Right forelimb (tissue), 1 donor: ENCODE data around the gene ATG16L1.

Source experiments
- DNase-seq: peaks from one replicate; pipeline ENCODE4 v3.0.0-alpha.2; 2018

Gene ATG16L1

DNA sequence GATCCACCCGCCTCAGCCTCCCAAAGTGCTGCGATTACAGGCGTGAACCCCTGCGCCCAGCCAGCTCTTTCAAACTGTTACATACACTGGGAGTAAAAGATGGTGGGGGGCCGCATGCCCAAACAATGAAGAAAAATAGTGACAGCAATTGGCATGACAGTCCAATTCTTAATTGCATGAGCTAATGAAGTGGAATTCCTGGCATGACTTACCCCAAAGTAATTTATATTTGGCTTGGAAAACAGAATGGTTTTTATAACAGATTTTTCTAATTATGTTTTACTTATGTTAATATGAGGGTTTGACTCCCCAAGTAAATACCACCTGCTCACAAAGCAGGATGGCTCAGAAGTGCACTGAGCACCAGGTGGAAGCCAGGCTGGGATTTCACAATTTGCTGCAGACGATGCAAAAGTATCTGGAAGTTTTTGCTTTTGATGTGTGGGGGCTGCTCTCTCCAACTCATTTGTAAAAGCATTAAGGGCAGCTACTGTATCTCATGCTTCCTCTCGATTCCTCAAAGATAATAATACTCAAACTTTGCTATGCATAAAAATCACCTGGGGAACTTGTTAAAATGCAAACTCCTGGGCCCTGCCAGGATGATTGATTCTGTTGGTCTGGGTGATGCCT, 24.0 kb upstream of the ATG16L1 start:
- DNase-seq, result no peak

DNA sequence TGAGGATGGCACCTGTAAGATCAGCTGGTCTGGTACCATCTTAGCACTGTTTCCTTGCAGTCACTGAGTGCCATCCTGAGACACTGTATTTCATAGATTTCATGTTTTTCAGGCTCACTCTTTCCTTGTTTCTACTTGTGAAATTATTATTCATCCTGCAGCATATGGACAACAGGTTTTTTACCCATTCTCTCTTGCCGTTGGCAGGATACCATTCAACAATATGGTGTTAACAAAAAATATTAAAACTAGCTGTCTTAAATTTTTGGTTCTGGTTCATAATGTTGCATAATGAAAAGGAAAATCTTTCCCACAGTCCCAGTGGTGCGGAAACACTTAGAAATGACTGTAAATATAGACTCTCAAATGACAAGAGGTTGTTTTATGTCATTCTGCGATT, 23.1 kb upstream of the ATG16L1 start:
- DNase-seq, result no peak

DNA sequence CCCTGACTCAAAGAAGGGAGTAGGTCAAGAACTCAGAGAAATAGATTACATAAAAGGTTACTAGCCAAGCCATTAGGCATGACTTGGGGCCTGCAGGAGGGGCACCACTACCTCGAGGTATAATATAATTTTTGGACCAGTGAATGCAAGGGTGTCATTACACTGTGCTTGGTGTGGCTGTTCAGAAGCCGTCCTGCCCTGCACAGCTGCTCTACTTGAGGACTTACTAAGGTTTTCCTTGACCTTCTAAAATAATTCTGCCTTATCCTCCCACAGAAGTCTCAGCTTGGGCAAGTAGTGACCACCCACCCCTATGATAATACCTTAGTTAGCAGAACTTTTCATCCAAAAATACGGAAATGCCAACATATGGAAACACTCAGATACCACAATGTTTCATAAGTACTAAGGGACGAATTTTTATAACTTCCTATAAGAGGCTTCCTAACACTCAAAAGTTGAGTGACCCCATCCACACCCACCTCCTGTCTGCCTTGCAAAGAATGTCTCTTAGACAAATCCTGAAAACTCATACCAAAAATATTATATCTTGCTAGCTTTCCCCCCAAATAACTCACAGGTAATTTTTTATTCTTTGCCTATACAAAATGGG, 17.7 kb upstream of the ATG16L1 start:
- no peak for DNase-seq

DNA sequence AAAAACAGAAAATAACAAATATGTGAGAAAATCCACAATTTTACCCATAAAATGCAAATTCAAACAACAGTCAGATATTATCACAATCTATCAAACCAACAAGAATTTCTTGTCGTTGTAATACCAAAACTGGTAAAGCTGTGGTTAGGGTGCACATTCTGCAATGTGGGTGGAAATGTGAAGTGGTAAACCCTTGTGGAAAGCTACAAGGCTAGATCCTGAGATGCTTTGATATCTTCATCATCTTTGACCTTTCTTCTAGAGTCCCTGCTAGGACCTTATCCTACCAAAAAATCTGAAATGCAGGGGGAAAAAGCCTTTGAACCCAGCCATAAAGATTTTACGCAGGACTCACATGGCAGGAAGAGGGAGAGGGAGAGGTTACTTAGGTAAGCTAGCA, 17.2 kb upstream of the ATG16L1 start:
- no peak for DNase-seq

DNA sequence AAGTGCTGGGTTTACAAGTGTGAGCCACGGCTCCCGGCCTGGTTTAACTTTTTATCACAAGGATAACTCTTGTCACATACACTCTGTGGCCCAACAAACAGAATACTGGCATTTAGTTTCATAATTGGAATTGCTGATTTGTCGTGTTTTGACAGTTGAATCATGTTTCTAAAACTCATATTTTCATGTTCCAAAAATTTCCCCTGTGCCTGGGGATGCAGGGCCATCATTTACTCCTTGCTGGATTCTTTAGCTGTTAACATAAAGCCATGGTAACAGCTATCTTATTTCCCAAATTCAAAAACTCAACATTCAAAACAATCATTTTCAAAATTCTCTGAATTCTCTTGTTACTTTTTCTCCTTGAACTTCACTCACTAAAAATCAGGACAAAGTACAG, 16.5 kb upstream of the ATG16L1 start:
- DNase-seq, result no peak

DNA sequence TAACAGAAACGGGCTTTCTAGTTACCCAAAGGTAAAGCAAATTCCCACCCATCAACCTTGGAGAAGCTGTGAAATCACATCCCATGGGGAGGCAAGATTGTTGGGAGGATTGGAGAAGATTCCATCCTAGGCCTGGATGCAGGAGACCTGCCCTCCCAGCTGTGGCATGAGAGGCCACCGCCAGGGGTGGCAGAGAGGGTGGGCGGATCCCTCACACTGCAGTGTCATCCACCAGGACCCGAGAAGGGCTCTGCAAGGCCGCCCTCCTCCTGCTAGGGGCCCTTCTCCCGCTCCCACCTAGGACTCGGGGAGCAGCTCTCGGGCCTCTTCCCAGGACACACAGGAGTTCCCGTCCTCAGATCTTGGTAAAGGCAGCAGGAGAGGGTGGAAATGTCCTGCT, 15.5 kb upstream of the ATG16L1 start:
- DNase-seq, result no peak

DNA sequence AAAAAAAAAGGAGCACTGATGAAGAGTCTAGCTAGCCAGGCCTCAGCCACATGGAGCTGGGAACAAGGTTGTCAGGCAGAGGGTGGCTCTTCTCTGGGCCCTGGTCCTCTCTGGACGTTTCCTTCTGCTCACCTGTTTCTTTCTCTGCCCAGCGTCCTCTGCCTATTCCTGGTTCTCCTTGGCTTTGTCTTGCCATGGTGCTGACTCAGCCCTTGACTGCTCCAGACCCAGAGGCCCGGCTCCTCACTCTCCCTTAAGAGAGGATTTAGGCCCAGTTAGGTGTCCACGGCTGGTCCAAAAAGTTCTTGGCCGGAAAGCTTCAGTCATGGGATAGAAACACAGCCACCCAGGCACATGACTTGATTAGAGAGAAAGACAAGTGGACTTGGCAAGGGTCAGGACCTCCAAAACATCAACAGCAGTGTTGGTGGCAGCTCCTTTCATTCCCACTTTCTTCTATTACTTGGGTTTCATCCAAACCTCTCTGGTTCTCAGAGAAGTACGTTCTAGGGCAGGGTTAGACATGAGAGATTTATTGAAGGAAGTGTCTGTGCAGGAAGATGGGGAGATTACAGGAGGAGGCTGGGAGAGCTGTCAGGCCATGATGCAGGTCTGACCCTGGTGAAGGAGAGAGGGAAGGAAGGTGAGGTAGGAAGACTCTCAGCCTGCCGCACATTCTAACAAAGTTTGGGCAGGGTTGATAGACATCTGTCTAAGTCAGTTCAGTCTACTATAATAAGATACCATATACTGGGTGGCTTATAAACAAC, 14.5 kb upstream of the ATG16L1 start:
- no peak for DNase-seq

DNA sequence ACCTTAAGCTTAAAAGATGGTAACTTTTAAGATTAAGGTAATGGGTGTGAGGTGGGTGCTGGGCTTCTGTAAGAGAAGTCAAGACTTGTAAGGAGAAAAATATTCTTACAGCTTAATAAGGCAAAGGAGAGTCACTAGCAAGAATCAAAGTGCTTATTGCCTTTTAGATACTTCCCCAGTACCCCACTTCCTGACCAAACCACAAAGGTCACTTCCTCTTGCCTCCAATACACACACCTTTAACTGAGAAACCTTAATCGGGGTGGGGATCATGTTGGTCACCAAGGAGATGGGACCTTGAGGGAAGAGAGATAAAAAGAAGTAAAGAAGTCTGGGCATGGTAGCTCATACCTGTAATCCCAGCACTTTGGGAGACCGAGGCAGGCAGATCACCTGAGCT, 10.6 kb upstream of the ATG16L1 start:
- no peak for DNase-seq

DNA sequence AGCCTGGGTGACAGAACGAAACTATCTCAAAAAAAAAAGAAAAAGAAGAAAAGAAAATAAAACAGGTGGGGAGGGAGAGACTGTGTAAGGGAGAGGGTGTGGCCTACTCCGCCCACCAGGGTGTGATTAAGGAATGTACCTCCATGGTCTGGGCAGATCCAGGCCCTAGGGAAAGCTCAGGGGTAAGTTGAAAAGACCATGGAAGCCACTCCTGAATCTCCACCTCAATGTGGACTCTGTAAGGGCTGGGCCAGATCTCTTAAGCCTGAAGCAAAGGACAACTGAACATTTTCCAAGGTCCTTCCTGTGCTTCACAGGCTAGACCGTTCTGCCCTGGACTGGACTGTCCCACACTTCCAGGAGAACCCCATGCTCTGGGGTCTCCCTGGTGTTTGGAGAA, 9.7 kb upstream of the ATG16L1 start:
- DNase-seq, result no peak

DNA sequence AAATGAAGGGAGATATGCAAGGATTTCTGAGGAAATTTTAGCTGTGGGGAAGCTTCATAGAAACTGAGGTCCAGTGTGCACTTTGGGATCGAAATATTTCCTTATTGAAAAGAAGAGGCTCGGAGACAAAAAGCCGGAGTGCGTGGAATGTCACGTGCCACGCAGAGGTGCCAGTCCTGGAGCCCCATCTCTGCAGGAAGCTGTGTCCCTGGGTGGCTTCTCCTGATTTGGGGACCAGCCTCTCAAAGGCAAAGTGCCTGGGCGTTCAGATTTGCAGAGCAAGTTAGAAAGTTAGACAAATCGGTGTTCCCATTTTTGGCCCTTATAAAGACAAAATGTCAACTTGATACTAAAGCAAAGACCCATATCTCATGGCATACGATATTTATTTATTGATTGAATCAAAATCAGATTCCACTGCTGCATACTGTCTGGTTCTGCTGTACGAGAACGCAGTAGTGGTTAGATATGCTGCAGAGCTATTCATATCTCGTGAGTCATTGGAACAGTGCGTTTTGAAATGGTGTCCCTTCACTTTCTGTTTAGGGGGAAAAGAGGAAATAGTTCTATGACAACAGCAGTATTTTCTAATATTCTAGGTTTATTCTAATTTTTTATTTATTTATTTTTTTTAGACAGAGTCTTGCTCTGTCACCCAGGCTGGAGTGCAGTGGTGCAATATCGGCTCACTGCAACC, 9.1 kb upstream of the ATG16L1 start:
- no peak for DNase-seq

DNA sequence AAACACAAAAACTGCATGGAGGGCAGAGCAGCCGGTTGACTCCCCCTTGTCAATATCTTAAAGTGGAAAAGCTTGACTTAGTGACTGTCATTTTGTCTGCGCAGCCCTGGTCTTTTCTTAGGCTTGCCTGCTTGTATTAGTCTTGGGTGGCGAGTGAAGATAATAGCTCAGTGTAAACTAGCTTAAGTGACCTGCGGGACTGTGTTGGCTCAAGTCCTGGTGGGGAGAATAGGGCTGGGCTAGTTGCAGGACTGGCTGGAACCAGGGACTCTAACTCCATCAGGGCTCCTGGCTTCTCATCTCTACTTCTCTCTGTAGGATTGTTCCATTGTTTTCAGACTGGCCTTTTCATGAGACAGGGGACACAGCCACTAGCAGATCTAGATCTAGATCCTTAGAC, 8.1 kb upstream of the ATG16L1 start:
- DNase-seq, result no peak

DNA sequence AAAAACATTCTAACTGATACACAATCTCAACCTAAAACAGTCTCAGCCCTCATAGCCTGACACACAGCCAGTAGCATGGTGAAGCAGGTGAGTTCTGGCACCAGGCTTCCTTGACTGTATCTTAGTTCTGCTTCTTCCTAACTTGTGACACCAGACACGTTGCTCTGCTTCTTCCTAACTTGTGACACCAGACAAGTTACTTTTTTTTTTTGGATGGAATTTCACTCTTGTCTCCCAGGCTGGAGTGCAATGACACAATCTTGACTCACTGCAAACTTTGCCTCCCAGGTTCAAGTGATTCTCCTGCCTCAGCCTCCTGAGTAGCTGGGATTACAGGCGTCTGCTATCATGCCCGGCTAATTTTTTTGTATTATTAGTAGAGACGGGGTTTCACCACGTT, 6.7 kb upstream of the ATG16L1 start:
- no peak for DNase-seq

DNA sequence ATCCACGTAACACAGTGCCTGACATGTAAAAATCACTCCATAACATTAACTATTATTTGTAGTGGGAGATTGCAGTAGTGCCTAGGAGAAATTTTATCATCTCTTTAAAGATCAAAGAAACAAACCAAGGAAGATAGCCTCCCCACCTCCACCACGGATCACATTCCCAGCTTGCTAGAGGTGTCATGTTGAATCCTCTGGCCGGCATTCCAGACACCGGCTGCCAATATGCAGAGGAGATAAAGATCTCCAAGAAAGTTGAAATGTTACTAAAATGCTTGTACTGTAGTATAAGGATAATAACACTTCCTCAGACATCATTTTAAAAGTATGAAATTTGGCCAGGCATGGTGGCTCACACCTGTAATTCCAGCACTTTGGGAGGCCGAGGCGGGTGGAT, 6.1 kb upstream of the ATG16L1 start:
- DNase-seq, result no peak

DNA sequence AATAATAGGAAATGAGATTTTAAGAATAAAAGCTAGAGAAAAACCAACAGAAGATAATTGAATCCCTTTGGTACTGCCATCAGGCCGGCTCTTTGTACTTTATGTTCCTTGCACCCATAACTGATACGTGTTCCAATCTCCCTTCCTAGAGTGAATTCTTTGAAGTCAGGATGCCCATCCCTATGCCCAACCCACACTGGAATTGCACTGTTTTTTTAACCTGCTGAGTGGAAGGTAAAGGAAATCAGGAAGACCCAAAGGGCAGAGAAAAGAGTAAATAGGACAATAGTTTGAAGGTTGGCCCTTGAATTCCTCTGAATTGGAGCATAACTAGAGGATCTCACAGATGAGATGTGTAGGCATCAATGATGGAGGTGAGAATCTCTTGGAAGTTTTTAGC, 4.4 kb upstream of the ATG16L1 start:
- no peak for DNase-seq

DNA sequence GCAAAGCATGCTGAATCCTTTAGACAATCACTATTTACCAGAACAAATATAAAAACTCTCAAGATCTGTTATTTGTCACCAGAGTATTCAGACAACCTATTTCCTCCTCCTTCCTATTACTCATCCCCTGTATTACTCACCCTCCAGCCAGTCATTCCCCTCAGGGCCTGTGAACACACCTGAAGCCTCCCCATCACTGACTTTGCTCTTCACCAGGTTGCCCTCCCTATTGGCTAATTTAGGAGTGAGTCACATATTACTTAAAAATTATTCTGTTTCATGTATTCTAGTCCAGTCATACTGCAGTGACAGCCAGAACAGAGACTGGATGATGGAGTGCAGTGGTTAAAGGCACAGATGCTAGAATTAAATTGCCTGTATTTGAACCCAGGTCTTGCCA, 3.7 kb upstream of the ATG16L1 start:
- no peak for DNase-seq

DNA sequence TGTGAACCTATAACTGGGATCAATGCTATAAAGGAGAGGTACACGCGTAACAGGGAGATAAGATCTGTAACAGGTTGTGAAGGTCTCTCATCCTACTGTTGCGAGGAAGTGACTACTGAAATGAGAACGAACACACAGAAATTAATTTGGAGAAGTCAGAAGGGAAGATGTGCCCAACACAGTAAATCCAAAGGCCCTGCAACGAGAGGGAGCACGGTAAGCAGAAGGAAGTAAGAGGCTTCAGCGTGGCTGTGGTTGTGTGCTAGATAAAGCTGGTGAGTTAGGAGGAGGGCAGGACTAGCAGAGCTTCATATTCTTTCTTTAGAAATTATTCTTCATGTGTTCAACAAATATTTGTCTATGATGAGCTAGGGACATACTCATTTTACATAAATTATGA, 2.5 kb upstream of the ATG16L1 start:
- no peak for DNase-seq

DNA sequence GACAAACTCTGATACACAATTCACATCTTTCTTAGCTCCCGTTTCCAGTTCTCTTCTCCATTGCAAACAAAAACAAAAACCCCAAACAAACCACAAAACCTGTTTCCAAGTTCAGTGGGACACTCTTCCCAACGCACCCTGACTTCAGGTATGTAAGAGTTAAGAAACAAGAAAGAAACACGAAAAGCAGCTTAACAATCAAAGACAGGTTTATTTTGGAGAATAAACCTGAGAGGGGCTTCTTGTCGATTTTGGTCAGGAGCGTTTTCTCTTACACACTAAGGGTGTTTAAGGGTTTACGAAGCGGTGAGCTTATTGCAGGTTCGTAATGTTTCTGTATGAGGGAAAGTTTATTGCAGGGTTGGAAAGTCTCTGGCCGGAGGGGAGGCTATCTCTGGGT, 905 bp upstream of the ATG16L1 start:
- DNase-seq, result no peak

DNA sequence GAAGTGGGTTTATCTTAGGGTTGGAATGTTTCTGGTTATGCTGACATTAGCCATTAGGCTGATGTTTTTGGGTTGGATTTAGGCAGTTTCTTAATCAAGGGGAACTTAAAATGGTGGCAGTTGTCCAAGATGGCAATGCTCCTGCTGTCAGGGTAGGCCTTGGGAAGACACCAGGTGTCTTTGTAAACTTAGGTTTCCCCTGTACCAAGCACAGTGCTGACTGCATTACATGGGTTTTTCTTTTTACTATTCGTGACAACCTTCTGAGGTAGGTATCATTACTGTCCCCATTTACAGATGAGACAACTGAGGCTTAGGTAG, 528 bp upstream of the ATG16L1 start:
- no peak for DNase-seq

DNA sequence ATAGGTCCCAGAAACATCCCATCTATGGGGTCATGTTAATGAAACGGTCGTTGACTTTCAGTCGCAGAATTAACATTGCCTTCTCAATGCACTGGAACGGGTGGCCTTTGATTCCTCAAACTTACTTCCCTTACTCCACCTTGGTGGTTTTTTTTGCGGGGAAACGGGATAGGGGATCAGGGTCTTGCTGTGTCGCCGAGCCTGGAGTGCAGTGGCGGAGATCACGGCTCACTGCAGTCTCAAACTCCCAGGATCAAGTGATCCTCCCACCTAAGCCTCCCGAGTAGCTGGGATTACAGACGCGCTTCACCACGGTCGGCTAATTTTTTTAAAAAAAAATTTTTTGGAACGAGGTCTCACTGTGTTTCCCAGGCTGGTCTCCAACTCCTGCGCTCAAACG, 754 bp downstream of the ATG16L1 start:
- DNase-seq, result no peak

DNA sequence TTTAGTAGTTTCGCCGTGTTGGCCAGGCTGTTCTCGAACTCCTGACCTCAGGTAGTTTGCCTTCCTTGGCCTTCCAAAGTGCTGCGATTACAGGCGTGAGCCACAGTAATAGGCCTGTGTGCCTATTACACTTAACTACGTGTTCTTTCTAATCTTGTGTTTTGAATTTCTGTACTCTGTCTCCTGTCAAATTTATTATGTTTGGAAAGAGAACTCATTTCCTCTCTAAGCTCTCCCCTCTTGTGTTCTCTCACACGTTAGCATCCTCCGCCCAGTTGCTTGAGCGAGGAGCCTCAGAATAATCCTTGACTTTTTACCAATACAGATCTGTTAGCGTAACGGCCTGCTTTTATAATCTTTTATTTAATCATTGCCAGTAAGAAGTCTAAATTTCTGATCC, 3.7 kb downstream of the ATG16L1 start:
- no peak for DNase-seq

DNA sequence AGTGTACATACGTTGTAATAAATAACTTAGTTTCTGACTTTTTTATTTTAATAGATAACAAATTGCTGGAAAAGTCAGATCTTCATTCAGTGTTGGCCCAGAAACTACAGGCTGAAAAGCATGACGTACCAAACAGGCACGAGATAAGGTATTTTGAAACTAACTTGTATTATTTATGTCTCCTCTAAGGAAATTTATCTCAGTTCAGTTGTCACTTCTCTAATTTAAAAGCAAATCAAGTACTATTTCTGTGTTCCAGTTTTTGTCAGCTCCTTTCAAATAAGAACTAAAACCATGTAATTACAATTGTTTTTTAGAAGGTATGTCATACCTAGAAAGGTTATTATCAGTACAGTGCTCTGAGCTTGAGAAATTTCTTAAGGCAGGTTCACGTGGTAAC, 4.6 kb downstream of the ATG16L1 start:
- DNase-seq, result no peak

DNA sequence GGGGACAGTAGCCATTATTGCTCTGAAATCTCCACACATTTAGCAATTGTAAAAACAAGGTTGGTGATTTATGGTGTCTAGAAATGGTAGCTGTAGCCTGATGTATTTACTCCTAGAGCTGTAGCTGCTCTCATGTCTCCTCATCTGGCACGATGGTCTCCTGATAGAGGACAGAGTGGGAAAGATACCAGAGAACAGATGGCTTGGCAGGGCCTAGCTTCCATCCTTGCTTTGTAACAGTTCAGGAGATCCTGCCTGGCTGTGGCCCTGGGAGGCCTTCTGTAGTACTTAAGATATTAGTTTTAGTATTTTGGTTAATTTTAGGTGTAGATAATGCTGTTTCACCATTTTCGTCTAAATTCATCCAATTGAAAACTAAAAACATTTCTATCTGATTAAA, 6.7 kb downstream of the ATG16L1 start:
- no peak for DNase-seq

DNA sequence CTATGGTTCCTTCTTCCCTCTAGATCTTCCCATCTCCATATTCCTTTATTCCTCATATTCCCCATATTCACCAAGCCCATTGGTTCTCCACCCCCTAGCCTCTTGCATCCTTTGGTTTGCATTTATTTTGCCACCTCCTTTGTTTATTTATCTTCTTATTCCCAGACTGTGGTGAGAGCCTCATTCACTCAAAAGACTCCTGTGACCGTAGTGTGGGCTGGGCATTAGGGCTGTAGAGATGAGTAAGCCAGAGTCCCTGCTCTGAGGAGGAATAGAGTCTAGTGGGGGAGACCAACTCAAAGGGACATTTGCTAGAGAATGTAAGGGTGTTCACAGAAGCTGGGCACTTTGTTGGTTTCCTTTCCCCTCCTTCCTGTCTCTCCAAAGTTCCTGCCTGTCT, 8.3 kb downstream of the ATG16L1 start:
- DNase-seq, result no peak

DNA sequence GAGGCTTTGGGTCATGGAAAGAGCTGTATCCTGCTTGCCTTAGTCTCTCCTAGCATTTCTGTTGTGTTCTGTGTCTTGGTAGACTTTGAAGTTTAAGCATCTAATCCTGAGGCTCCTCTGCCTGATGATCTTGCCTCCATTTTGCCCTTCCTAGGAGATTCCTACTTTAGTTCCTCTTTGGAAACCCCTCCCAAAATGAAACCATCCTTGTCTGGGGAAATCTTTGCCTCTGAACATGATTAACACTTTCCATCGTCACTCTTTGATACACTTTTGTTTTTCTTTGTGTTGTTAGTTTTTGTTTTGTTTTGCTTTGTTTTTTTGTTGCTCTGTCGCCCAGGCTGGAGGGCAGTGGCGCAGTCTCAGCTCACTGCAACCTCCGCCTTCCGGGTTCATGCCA, 9.2 kb downstream of the ATG16L1 start:
- no peak for DNase-seq
